GM12878 (cell line): ENCODE data around the gene SETD4. TPM values are rescaled to one million over a fixed set of nuclear protein-coding genes. Genes with fewer than 3 reads are reported as not detected.
A peak's percentile ranks its signal among the peaks of the same experiment; 100 is the strongest.

Experiments
- ATF7 ChIP-seq: fragments of 450-650 bp; IDR thresholded peaks from 2 replicates; pipeline ENCODE4 v1.6.1; 2016; ENCODE audit warnings: low read depth, mild to moderate bottlenecking
- ELK1 ChIP-seq: IDR thresholded peaks from 2 replicates; pipeline ENCODE4 v1.6.1; 2012; ENCODE audit warnings: low read depth, low read length, improper control_type of control experiment
- ESRRA ChIP-seq: IDR thresholded peaks from 2 replicates; pipeline ENCODE4 v1.6.1; 2012; ENCODE audit warnings: mild to moderate bottlenecking, low read length, improper control_type of control experiment
- HSF1 ChIP-seq: fragments of 150-350 bp; IDR thresholded peaks from 2 replicates; pipeline ENCODE4 v1.6.1; 2014; ENCODE audit warnings: mild to moderate bottlenecking, low read depth, low read length
- NRF1 ChIP-seq: conservative IDR thresholded peaks from 2 replicates; pipeline ENCODE4 v1.6.1; 2011; ENCODE audit warnings: mild to moderate bottlenecking, low read depth, low read length, improper control_type of control experiment
- POLR2A ChIP-seq: IDR thresholded peaks from 2 replicates; pipeline ENCODE4 v1.6.1; 2011; ENCODE audit warnings: low read depth, mild to moderate bottlenecking, low read length
- TARDBP ChIP-seq: IDR thresholded peaks from 2 replicates; pipeline ENCODE4 v1.6.1; 2016; ENCODE audit warnings: borderline replicate concordance
- ZNF687 ChIP-seq: fragments of 450-650 bp; IDR thresholded peaks from 2 replicates; pipeline ENCODE4 v1.6.1; 2017; ENCODE audit warnings: mild to moderate bottlenecking, moderate library complexity
- polyA plus RNA-seq, 11 experiments: library from polyadenylated mRNA; depleted of rRNA in 4 of 11; unstranded in 6 of 11; stranded (reverse) in 5 of 11; fragments of >200 nt; fragmentation: Nextera tagmentation in 4 of 11; fragmentation: Illumina TruSeq in 1 of 11; extraction: Ambion mirVana in 4 of 11; extraction: Trizol in 1 of 11; gene quantifications; 1 replicate in 1 of 11; 2 replicates in 10 of 11; pipeline versions ENCODE4 v1.2.1 to v1.2.3, GENCODE V29; 2011 to 2016; ENCODE audit warnings: inconsistent platforms in 2 of 11, missing spikeins in 2 of 11, low read depth in 1 of 11
- total RNA-seq, 4 experiments: library from RNA; depleted of rRNA in 3 of 4; stranded (reverse); fragments of >200 nt in 3 of 4; fragmentation: Illumina TruSeq in 1 of 4; extraction: Trizol in 1 of 4; gene quantifications; 2 replicates each; pipeline versions ENCODE4 v1.2.1 to v1.2.3, GENCODE V29; 2013 to 2021

The SETD4 gene
- total and polyA plus RNA-seq, 10 of the 15 experiments (the other 5 are each of a cell fraction or from before 2014, with no cell fraction given), result 10.3 to 37.0 (median 18.6) TPM

GRCh38 chr21:36069713-36070583 is 9.6 kb upstream of the SETD4 start, which contains the start of gene CBR1 (continued):
- no peak for TF ChIP-seq ESRRA
- no peak for TF ChIP-seq TARDBP
- no peak for TF ChIP-seq HSF1
- TF ChIP-seq POLR2A, result peak; percentile 88
- peak; percentile 46 for TF ChIP-seq NRF1
- TF ChIP-seq ATF7, result no peak
- 0 out of 2 replicates have a peak, but pooled peaks have one; percentile 53 for TF ChIP-seq ELK1
- TF ChIP-seq ZNF687, result peak; percentile 90
